Hypothalamus (tissue), 51 donors: ENCODE measurements around the gene JPT1.
"Not testable (repeated sequence)": the region's sequence is repeated elsewhere in the genome, so short reads cannot be mapped to it uniquely, and the experiment has no call there.

Experiments
- DNase-seq, 51 donors: peaks; one replicate each; lab custom pipeline; 2025; lab: John Stamatoyannopoulos, UW

JPT1 gene

GRCh38 chr17:75131278-75132017 lies 22.9 kb downstream of the JPT1 start, which contains the start of gene NT5C:
TSS of gene NT5C (minus strand) at chr17:75131742. CDS start at chr17:75131707, 35 bp downstream.
- DNase-seq = peak in 46 of 51 donors; percentile 16 to 81 (median 64)

GRCh38 chr17:75130632-75131277 lies 23.6 kb downstream of the JPT1 start:
- peak in 22 of 51 donors; percentile 25 to 63 (median 44) for DNase-seq

GRCh38 chr17:75130059-75130631 lies 24.2 kb downstream of the JPT1 start:
- DNase-seq = no peak

DNA sequence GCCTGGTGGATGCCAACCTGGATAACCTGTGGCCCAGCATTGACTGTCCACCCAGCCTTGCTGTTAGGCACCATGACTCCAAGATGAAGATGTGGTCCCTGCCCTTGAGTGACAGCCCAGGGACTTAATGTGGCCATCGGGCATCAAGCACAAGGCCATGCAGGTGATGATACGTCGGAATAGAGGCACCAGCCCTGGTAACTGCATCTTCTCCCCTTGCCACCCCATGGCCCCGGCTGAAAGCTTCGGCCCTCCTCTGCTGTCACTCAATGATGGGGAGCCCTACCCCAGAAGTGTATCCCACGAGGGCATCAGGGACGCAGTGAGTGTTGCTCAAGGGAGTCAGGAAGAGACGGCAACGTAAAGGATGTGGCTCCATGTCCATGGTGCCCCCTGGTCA lies 24.7 kb downstream of the JPT1 start:
- DNase-seq = no peak

DNA sequence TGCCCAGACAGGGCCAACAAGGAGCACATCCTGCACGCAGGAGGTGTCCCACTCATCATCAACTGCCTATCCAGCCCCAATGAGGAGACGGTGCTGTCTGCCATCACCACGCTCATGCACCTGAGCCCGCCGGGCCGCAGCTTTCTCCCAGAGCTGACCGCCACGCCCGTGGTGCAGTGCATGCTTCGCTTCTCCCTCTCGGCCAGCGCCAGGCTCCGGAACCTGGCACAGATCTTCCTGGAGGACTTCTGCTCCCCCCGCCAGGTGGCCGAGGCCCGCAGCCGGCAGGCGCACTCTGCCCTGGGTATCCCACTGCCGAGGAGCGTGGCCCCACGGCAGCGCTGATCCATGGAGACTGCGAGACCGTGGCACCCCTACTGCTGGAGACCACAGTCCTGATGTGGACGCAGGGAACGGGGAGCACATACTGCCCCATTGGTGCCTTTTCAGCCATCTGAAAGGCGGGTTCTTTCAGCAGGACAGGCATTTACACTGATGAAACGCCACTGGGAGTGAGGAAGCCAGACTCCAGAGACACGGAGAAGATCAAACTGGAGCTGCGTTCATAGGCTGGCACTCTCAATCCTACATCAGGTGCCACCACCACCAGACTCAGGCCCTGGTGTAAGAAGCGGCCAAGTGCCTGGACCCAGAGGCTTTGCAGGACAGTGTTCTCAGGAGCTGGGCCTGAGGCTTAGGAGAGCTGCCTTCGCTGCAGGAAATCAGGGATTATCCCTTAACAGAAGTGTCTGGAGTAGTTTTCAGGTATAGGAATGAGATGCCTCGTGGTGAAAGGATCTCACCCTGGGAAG lies 25.4 kb downstream of the JPT1 start:
- DNase-seq = no peak

GRCh38 chr17:75127936-75128335 lies 26.4 kb downstream of the JPT1 start:
- not testable (repeated sequence) for DNase-seq

- DNase-seq = no peak
Measured at GRCh38 chr17:75126954-75127353, 27.4 kb downstream of the JPT1 start.

GRCh38 chr17:75125984-75126383 lies 28.3 kb downstream of the JPT1 start:
- DNase-seq = no peak

DNA sequence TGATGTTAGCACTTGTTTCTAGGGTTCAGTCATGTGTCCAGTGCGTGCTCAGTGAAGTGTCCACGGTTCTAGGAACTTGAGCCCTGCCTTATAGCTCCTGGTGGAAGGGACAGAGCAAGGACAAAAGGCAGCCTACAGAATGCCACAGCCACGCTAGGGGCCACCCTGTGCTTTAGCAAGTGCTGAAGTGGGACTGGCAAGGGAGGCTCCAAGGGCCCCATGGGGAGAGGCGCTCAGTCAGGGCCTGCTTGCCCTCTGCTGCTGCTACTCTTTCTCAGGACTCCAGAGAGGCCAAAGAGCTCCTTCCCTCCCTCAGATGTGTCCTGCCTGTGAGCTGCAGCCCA lies 29.5 kb downstream of the JPT1 start:
- no peak for DNase-seq

GRCh38 chr17:75124041-75124818 lies 30.1 kb downstream of the JPT1 start:
- DNase-seq = peak in 3 of 51 donors; percentile 15 to 27 (median 20)

DNA sequence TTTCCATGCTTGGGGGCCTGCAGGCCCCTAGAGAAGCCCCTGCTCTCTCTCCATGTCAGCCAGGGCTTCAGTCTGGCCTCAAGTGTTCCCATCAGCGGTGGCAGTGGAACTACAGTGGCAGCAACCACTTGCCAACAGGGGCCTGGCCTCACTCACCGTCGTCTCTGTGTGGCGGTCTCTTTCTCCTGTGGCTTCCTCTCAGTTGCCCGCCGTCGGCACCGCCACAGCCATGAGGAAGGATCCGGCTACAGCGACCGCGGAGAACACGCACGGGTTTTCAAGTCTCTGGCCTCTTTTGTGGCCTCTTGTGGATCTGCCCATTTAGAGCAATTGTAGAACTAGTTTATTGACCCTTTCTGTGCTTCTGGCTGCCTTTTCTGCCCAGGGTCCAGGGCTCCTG lies 36.0 kb downstream of the JPT1 start:
- DNase-seq = no peak

DNA sequence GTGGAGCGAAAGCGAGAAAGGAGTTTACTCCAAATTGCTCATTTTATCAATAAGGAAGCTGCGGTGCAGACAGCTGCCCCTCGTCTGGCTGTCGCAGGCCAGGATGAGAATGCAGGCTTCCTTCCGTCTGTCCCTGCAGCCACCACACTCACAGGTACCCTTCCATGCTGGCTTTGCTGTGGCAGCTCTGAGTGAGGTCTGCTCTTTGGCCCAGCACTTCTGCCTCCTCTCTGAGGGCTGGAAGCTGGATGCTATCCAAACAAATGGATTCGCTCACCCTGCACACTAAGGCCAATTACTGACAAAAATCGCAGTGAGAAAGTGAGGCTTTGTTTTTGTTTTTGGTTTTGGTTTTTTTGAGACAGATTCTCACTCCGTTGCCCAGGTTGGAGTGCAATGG lies 37.6 kb downstream of the JPT1 start:
- no peak for DNase-seq

GRCh38 chr17:75115555-75115954 lies 38.8 kb downstream of the JPT1 start:
- no peak for DNase-seq

DNA sequence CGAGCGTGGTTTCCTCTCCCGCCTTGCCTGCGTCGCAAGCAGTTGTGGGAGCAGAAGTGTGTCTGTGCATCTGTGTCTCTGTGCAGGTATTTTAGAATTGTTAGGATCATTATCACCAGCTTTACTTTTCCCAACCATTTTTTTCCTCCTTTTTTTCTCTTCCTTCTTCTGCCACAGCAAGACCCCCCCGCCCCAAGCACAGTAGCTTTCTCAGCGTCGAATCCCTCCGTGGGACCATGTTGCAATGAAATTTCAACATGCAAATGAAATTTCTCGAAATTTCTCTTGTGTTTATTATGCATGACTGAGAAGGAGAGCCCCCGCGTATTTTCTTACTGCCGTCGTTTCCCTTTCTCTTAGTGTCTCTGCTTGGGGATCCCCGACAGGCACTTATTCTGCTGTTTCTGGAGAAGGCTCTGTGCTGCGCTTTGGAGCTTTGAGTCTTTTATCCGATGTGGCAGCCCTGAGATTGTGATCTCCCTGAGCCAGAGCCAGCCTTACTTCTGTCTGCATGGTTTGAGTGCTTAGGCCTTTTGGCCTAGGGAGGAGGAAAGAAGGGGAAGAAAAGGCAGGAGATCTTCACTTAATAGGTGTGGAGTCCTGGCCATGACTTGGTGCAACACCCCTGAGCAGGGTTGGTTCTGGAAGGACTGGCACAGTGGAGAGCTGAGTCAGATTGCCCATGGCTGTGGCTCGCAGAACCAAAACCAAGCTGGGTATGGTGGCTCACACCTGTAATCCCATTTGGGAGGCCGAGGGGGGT lies 39.6 kb downstream of the JPT1 start:
- DNase-seq = no peak

DNA sequence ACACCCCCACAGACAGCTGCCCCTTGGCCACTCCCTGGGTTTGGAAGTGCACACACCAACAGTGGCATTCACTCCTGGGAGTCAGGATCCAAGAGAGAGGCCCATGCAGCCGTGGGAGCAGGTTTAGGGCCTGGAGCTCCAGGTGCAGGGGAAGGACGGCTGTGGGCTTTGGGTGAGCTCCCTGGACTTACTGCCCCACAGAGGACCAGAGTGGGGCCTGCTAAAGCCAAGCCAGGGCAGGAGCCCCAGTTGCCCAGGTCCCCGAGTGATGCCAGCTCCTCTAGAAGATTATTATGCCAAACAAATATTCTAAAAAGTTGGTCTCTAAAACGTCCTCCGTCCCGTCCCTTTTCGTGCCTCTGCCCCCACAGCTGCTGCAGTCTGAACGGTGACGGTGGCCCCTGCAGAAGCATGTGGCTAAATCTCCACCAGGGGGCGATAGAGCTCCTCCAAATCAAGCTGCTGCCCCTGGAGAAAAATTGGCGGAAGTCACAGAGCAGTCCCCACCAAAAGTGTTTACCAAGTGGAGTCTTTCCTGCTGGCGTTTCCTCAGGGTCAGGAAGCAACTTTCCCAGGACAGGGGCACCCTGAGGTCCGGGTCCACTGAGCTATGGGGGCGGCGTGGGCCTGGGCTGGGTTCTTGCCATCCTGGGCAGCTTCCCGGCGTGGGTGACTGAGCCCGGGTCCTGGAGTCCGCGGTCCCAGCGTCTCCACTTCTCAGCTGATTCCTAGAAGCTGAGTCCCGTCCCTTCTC lies 40.3 kb downstream of the JPT1 start:
- peak; percentile 39 to 93 (median 72) for DNase-seq

DNA sequence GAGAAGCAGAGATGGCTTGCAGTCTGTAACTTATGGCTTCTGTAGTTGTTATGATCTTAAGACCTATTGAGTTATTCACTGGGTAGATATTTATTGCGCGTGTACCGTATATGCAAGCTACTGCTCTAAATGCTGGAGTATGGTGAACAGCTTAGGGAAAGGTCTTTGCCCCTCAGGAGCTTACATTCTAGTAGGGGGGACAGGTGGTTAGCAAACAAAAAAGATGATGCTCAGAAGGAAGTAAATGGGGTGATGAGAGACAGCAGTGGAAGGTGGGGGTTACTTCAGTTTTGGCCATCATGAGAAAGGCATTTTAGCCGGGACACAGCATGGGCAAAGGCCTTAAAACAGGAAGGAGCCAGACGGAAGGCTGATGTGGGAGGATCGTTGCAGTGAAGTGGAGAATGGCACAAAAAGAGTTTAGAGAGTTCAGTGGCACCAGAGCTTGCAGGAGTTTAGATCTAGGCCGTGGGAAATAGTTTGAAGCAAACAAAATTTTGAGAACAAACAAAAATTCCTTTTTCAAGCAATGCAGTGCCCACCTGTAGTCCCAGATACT lies 42.5 kb downstream of the JPT1 start:
- DNase-seq = no peak

- DNase-seq = peak in 1 of 51 donors; percentile 56
Measured at GRCh38 chr17:75110234-75110937, 43.9 kb downstream of the JPT1 start.
